H9 (cell line): Measurements from ENCODE around the gene PAOX. TPM values are rescaled to one million over a fixed set of nuclear protein-coding genes. Genes with fewer than 3 reads are reported as not detected.

Experiments used
- DNase-seq: peaks from one replicate; pipeline ENCODE4 v3.0.0-alpha.2; 2017
- H2AFZ ChIP-seq: one replicate; pipeline ENCODE4 v1.6.1; 2013; ENCODE audit warnings: mild to moderate bottlenecking, low read length, control low read depth, moderate library complexity
- H2AK5ac ChIP-seq: 2 replicates; pipeline ENCODE4 v1.6.1; 2013; ENCODE audit warnings: low read length, control low read depth, mixed read lengths; ENCODE audit not compliant: insufficient read length
- H2BK120ac ChIP-seq: one replicate; pipeline ENCODE4 v1.6.1; 2013; ENCODE audit warnings: low read depth, mild to moderate bottlenecking, low read length, control low read depth, inconsistent platforms; ENCODE audit not compliant: poor library complexity, severe bottlenecking
- H2BK12ac ChIP-seq: 2 replicates; pipeline ENCODE4 v1.6.1; 2013; ENCODE audit warnings: low read length, control low read depth, mixed read lengths, low read depth; ENCODE audit not compliant: insufficient read length
- H2BK15ac ChIP-seq: 2 replicates; pipeline ENCODE4 v1.6.1; 2013; ENCODE audit warnings: low read depth, low read length, control low read depth
- H2BK20ac ChIP-seq: one replicate; pipeline ENCODE4 v1.6.1; 2013; ENCODE audit warnings: low read depth, mild to moderate bottlenecking, low read length, control low read depth, inconsistent platforms; ENCODE audit not compliant: poor library complexity, severe bottlenecking
- H2BK5ac ChIP-seq: 2 replicates; pipeline ENCODE4 v1.6.1; 2013; ENCODE audit warnings: low read length, control low read depth, mixed read lengths; ENCODE audit not compliant: insufficient read length
- H3K14ac ChIP-seq: 2 replicates; pipeline ENCODE4 v1.6.1; 2013; ENCODE audit warnings: low read length, control low read depth; ENCODE audit not compliant: insufficient read depth
- H3K18ac ChIP-seq: 2 replicates; pipeline ENCODE4 v1.6.1; 2013; ENCODE audit warnings: low read depth, mild to moderate bottlenecking, mixed read lengths, low read length, control low read depth; ENCODE audit not compliant: insufficient read length
- H3K23ac ChIP-seq: 2 replicates; pipeline ENCODE4 v1.6.1; 2013; ENCODE audit warnings: low read length, control low read depth, mixed read lengths, low read depth; ENCODE audit not compliant: insufficient read length
- H3K23me2 ChIP-seq: 2 replicates; pipeline ENCODE4 v1.6.1; 2013; ENCODE audit warnings: low read depth, mild to moderate bottlenecking, mixed read lengths, low read length, control low read depth; ENCODE audit not compliant: insufficient read length, poor library complexity, severe bottlenecking
- H3K27ac ChIP-seq: 2 replicates; pipeline ENCODE4 v1.5.1; 2013; ENCODE audit warnings: low read length, control low read depth, mixed read lengths, low read depth; ENCODE audit not compliant: insufficient read length
- H3K27me3 ChIP-seq: 2 replicates; pipeline ENCODE4 v1.6.1; 2013; ENCODE audit warnings: low read length, control low read depth, inconsistent platforms; ENCODE audit not compliant: insufficient read depth
- H3K4ac ChIP-seq: 2 replicates; pipeline ENCODE4 v1.6.1; 2013; ENCODE audit warnings: low read depth, mild to moderate bottlenecking, control low read depth, inconsistent platforms, low read length, moderate library complexity
- H3K4me1 ChIP-seq: 2 replicates; pipeline ENCODE4 v1.6.1; 2013; ENCODE audit warnings: low read length, control low read depth, inconsistent platforms; ENCODE audit not compliant: insufficient read depth
- H3K4me2 ChIP-seq: 2 replicates; pipeline ENCODE4 v1.6.1; 2013; ENCODE audit warnings: low read length, control low read depth, mixed read lengths; ENCODE audit not compliant: insufficient read length, insufficient read depth
- H3K56ac ChIP-seq: 2 replicates; pipeline ENCODE4 v1.6.1; 2013; ENCODE audit warnings: low read depth, mild to moderate bottlenecking, mixed read lengths, low read length, control low read depth; ENCODE audit not compliant: insufficient read length
- H3K79me1 ChIP-seq: 2 replicates; pipeline ENCODE4 v1.6.1; 2013; ENCODE audit warnings: low read depth, mild to moderate bottlenecking, moderate library complexity, low read length, control low read depth, inconsistent platforms; ENCODE audit not compliant: insufficient read depth, poor library complexity, severe bottlenecking
- H3K79me2 ChIP-seq: 2 replicates; pipeline ENCODE4 v1.6.1; 2013; ENCODE audit warnings: low read length, control low read depth, inconsistent platforms; ENCODE audit not compliant: insufficient read depth
- H3K9ac ChIP-seq: 2 replicates; pipeline ENCODE4 v1.6.1; 2013; ENCODE audit warnings: low read length, control low read depth, mixed read lengths; ENCODE audit not compliant: insufficient read length; ENCODE audit errors: extremely low read depth
- H3K9me3 ChIP-seq: one replicate; pipeline ENCODE4 v1.6.1; 2013; ENCODE audit warnings: low read depth, low read length, inconsistent platforms; ENCODE audit not compliant: control insufficient read depth
- H3T11ph ChIP-seq: one replicate; pipeline ENCODE4 v1.6.1; 2013; ENCODE audit warnings: mild to moderate bottlenecking, low read length, control low read depth, inconsistent platforms
- H4K20me1 ChIP-seq: one replicate; pipeline ENCODE4 v1.6.1; 2013; ENCODE audit not compliant: control insufficient read depth, insufficient read length, insufficient read depth
- H4K5ac ChIP-seq: 2 replicates; pipeline ENCODE4 v1.6.1; 2013; ENCODE audit warnings: low read depth, mild to moderate bottlenecking, mixed read lengths, low read length, control low read depth; ENCODE audit not compliant: insufficient read length
- H4K8ac ChIP-seq: replicated peaks from 2 replicates; pipeline ENCODE4 v1.6.1; 2013; ENCODE audit warnings: low read length, control low read depth, mixed read lengths, low read depth; ENCODE audit not compliant: insufficient read length
- H4K91ac ChIP-seq: 2 replicates; pipeline ENCODE4 v1.6.1; 2013; ENCODE audit warnings: low read depth, mild to moderate bottlenecking, moderate library complexity, mixed read lengths, low read length, control low read depth; ENCODE audit not compliant: insufficient read length
- H3K27ac Mint-ChIP-seq, 3 experiments: 2 replicates in 2 of 3; 3 replicates in 1 of 3; pipeline ENCODE4 v1.8.0; 2020 to 2021; ENCODE audit warnings: mixed read lengths in 3 of 3, mild to moderate bottlenecking in 1 of 3, moderate library complexity in 1 of 3
- H3K27me3 Mint-ChIP-seq: 2 replicates; pipeline ENCODE4 v1.8.0; 2021; ENCODE audit warnings: low read depth, mild to moderate bottlenecking, moderate library complexity, mixed read lengths
- H3K36me3 Mint-ChIP-seq, 3 experiments: 2 replicates in 2 of 3; 3 replicates in 1 of 3; pipeline ENCODE4 v1.8.0; 2020 to 2021; ENCODE audit warnings: low read depth in 3 of 3, mixed read lengths in 3 of 3; ENCODE audit not compliant: insufficient read depth in 1 of 3
- H3K4me1 Mint-ChIP-seq, 2 experiments: 2 replicates each; pipeline ENCODE4 v1.8.0; 2020; ENCODE audit warnings: mixed read lengths in 2 of 2
- H3K4me3 Mint-ChIP-seq, 2 experiments: 2 replicates in 1 of 2; 3 replicates in 1 of 2; pipeline ENCODE4 v1.8.0; 2020 to 2021; ENCODE audit warnings: mild to moderate bottlenecking in 2 of 2, mixed read lengths in 2 of 2, moderate library complexity in 1 of 2
- H3K9me3 Mint-ChIP-seq, 2 experiments: 2 replicates in 1 of 2; 3 replicates in 1 of 2; pipeline ENCODE4 v1.8.0; 2020; ENCODE audit warnings: mild to moderate bottlenecking in 2 of 2, mixed read lengths in 2 of 2, moderate library complexity in 1 of 2
- CTCF ChIP-seq: fragments of 200-600 bp; sonication (generic); conservative IDR thresholded peaks from 3 replicates; pipeline ENCODE4 v1.8.0; 2021; ENCODE audit warnings: antibody characterized with exemption, mild to moderate bottlenecking
- WGBS: extraction: QIAGEN DNeasy Blood & Tissue Kit; methylation state at CpG from one replicate; pipeline ENCODE4 v1.1.7; 2013; ENCODE audit warnings: missing lambda C conversion rate, low lambda C conversion rate, mixed read lengths; ENCODE audit not compliant: insufficient read length; ENCODE audit errors: extremely low coverage; 5-methylcytosine and 5-hydroxymethylcytosine counted together
- total RNA-seq: library from RNA; stranded (reverse); gene quantifications from 2 replicates; pipeline ENCODE4 v1.2.1, GENCODE V29; 2021

PAOX gene
- total RNA-seq, 1 experiment from 2014 or later, result 5.6 TPM

GRCh38 chr10:133358162-133358924 is 20.7 kb upstream of the PAOX start:
- Mint-ChIP-seq H3K27ac (no peak overlapping the region), H3K4me3 (no peak overlapping the region), H3K4me1 (peaks cover 0 to 2% of the 10 kb centered on the region in 2 experiments; a peak in 1 of 4 replicates), H3K27me3 (peaks cover 24% of the 10 kb centered on the region), H3K36me3 (peaks cover 14 to 23% (median 21%) of the 10 kb centered on the region in 3 experiments; a peak in 6 of 7 replicates), H3K9me3 (no peaks in the 10 kb centered on the region)
- Histone ChIP-seq H3K4me1 (no peaks in the 10 kb centered on the region), H3K23me2 (no peaks in the 10 kb centered on the region), H2BK120ac (no peak overlapping the region), H3K14ac (no peak overlapping the region), H3K4ac (no peak overlapping the region), H4K5ac (no peak overlapping the region), H2BK5ac (no peak overlapping the region), H4K8ac (no peak overlapping the region), H3K56ac (no peak overlapping the region), H3T11ph (no peak overlapping the region), H2AK5ac (no peak overlapping the region), H2AFZ (no peak overlapping the region), H3K18ac (no peak overlapping the region), H3K27me3 (no peaks in the 10 kb centered on the region; the same call in 1 of the 2 replicates), H2BK12ac (no peak overlapping the region), H3K23ac (no peak overlapping the region), H3K79me2 (no peaks in the 10 kb centered on the region), H3K4me2 (no peak overlapping the region), H2BK15ac (no peak overlapping the region), H3K9me3 (no peaks in the 10 kb centered on the region), H4K91ac (no peak overlapping the region), H4K20me1 (no peaks in the 10 kb centered on the region), H2BK20ac (no peak overlapping the region), H3K79me1 (no peaks in the 10 kb centered on the region), H3K9ac (no peak overlapping the region), H3K27ac (no peak overlapping the region)
- no peak for TF ChIP-seq CTCF
- no CpG with 5 or more reads among the region's 41 CpGs for WGBS
- no peak for DNase-seq
